Neuron (in vitro differentiated cells): Measurements from ENCODE around the gene PRKN.

Experiments used
- H2AFZ ChIP-seq: one replicate; pipeline ENCODE4 v1.6.1; 2013; ENCODE audit warnings: low read depth, mild to moderate bottlenecking, inconsistent platforms, low read length, moderate library complexity
- H3K27me3 ChIP-seq: one replicate; pipeline ENCODE4 v1.6.1; 2013; ENCODE audit warnings: low read length; ENCODE audit not compliant: insufficient read depth
- H3K36me3 ChIP-seq: one replicate; pipeline ENCODE4 v1.6.1; 2013; ENCODE audit warnings: low read length; ENCODE audit not compliant: insufficient read depth
- H3K4me1 ChIP-seq: one replicate; pipeline ENCODE4 v1.6.1; 2013; ENCODE audit warnings: low read length; ENCODE audit not compliant: insufficient read depth
- H3K4me3 ChIP-seq: 2 replicates; pipeline ENCODE4 v1.5.1; 2013; ENCODE audit warnings: mild to moderate bottlenecking, low read length, moderate library complexity
- H3K9me3 ChIP-seq: one replicate; pipeline ENCODE4 v1.6.1; 2013; ENCODE audit warnings: low read length

PRKN gene

GRCh38 chr6:161544801-161545480, 1182.6 kb downstream of the PRKN start:
- Histone ChIP-seq H2AFZ (no peak overlapping the region), H3K4me1 (peaks cover 22% of the 10 kb centered on the region), H3K27me3 (no peaks in the 10 kb centered on the region), H3K36me3 (no peaks in the 10 kb centered on the region), H3K9me3 (no peaks in the 10 kb centered on the region), H3K4me3 (no peak overlapping the region)

- Histone ChIP-seq H2AFZ (no peak overlapping the region), H3K4me3 (no peak overlapping the region), H3K4me1 (peaks cover 16% of the 10 kb centered on the region), H3K27me3 (no peaks in the 10 kb centered on the region), H3K36me3 (no peaks in the 10 kb centered on the region), H3K9me3 (no peaks in the 10 kb centered on the region)
Observed at GRCh38 chr6:161543684-161544309, 1183.8 kb downstream of the PRKN start.

- H3K4me3 ChIP-seq: no peak overlapping the region
- H3K36me3 ChIP-seq: no peaks in the 10 kb centered on the region
- no peak overlapping the region for H2AFZ ChIP-seq
- H3K9me3 ChIP-seq: no peaks in the 10 kb centered on the region
- H3K27me3 ChIP-seq: no peaks in the 10 kb centered on the region
- H3K4me1 ChIP-seq: peaks cover 3% of the 10 kb centered on the region
Observed at GRCh38 chr6:161542346-161542980, 1185.1 kb downstream of the PRKN start.

- H3K36me3 ChIP-seq: no peaks in the 10 kb centered on the region
- no peak overlapping the region for H3K4me3 ChIP-seq
- no peaks in the 10 kb centered on the region for H3K27me3 ChIP-seq
- no peak overlapping the region for H2AFZ ChIP-seq
- H3K4me1 ChIP-seq: peaks cover 8% of the 10 kb centered on the region
- no peaks in the 10 kb centered on the region for H3K9me3 ChIP-seq
Observed at GRCh38 chr6:161540532-161540931, 1187.0 kb downstream of the PRKN start.

GRCh38 chr6:161536224-161536630, 1191.3 kb downstream of the PRKN start:
- H3K4me3 ChIP-seq: no peak overlapping the region
- H3K4me1 ChIP-seq: peaks cover 8% of the 10 kb centered on the region
- H2AFZ ChIP-seq: no peak overlapping the region
- H3K9me3 ChIP-seq: peaks cover 2% of the 10 kb centered on the region
- no peaks in the 10 kb centered on the region for H3K36me3 ChIP-seq
- no peaks in the 10 kb centered on the region for H3K27me3 ChIP-seq

- peaks cover 2% of the 10 kb centered on the region for H3K9me3 ChIP-seq
- peaks cover 8% of the 10 kb centered on the region for H3K4me1 ChIP-seq
- no peak overlapping the region for H2AFZ ChIP-seq
- no peaks in the 10 kb centered on the region for H3K36me3 ChIP-seq
- no peak overlapping the region for H3K4me3 ChIP-seq
- no peaks in the 10 kb centered on the region for H3K27me3 ChIP-seq
Observed at GRCh38 chr6:161534264-161534873, 1193.2 kb downstream of the PRKN start.

GRCh38 chr6:161533266-161533665, 1194.3 kb downstream of the PRKN start:
- Histone ChIP-seq H3K36me3 (no peaks in the 10 kb centered on the region), H3K9me3 (peaks cover 2% of the 10 kb centered on the region), H2AFZ (no peak overlapping the region), H3K4me3 (no peak overlapping the region), H3K4me1 (peaks cover 8% of the 10 kb centered on the region), H3K27me3 (peaks cover 2% of the 10 kb centered on the region)

- Histone ChIP-seq H3K36me3 (no peaks in the 10 kb centered on the region), H3K4me3 (no peak overlapping the region), H3K9me3 (peaks cover 2% of the 10 kb centered on the region), H2AFZ (no peak overlapping the region), H3K4me1 (peaks cover 8% of the 10 kb centered on the region), H3K27me3 (peaks cover 2% of the 10 kb centered on the region)
Observed at GRCh38 chr6:161532536-161532935, 1195.0 kb downstream of the PRKN start.

GRCh38 chr6:161526794-161527193, 1200.8 kb downstream of the PRKN start:
- Histone ChIP-seq H3K36me3 (no peaks in the 10 kb centered on the region), H2AFZ (no peak overlapping the region), H3K9me3 (no peaks in the 10 kb centered on the region), H3K4me3 (no peak overlapping the region), H3K4me1 (no peaks in the 10 kb centered on the region), H3K27me3 (peaks cover 2% of the 10 kb centered on the region)

GRCh38 chr6:161523362-161523761, 1204.2 kb downstream of the PRKN start:
- no peaks in the 10 kb centered on the region for H3K36me3 ChIP-seq
- no peak overlapping the region for H2AFZ ChIP-seq
- H3K4me3 ChIP-seq: no peak overlapping the region
- H3K9me3 ChIP-seq: peaks cover 3% of the 10 kb centered on the region
- H3K27me3 ChIP-seq: peaks cover under 1% of the 10 kb centered on the region
- H3K4me1 ChIP-seq: no peaks in the 10 kb centered on the region

GRCh38 chr6:161522276-161522675, 1205.3 kb downstream of the PRKN start:
- Histone ChIP-seq H3K27me3 (no peaks in the 10 kb centered on the region), H2AFZ (no peak overlapping the region), H3K9me3 (peaks cover 3% of the 10 kb centered on the region), H3K4me1 (no peaks in the 10 kb centered on the region), H3K4me3 (no peak overlapping the region), H3K36me3 (no peaks in the 10 kb centered on the region)

GRCh38 chr6:161511447-161512095, 1216.0 kb downstream of the PRKN start:
- no peak overlapping the region for H2AFZ ChIP-seq
- H3K36me3 ChIP-seq: no peaks in the 10 kb centered on the region
- H3K27me3 ChIP-seq: peaks cover 13% of the 10 kb centered on the region
- no peaks in the 10 kb centered on the region for H3K9me3 ChIP-seq
- peaks cover 23% of the 10 kb centered on the region for H3K4me1 ChIP-seq
- H3K4me3 ChIP-seq: no peak overlapping the region

GRCh38 chr6:161508341-161508740, 1219.2 kb downstream of the PRKN start:
- H3K4me1 ChIP-seq: peaks cover 26% of the 10 kb centered on the region
- no peaks in the 10 kb centered on the region for H3K36me3 ChIP-seq
- H3K27me3 ChIP-seq: peaks cover 4% of the 10 kb centered on the region
- H2AFZ ChIP-seq: no peak overlapping the region
- no peak overlapping the region for H3K4me3 ChIP-seq
- peaks cover 2% of the 10 kb centered on the region for H3K9me3 ChIP-seq
